GM21576 (cell line): ENCODE results near the gene WDR87.
"Not testable (repeated sequence)": the region's sequence is repeated elsewhere in the genome, so short reads cannot be mapped to it uniquely, and the experiment has no call there.

Experiments
- ATAC-seq: cut with Tn5 transposase; IDR thresholded peaks from one replicate; pipeline ENCODE4 v1.9.1; 2021; ENCODE audit warnings: mild to moderate bottlenecking, moderate library complexity; ENCODE audit not compliant: unreplicated experiment

WDR87 gene

GRCh38 chr19:37893845-37894575 is 12.4 kb downstream of the WDR87 start:
- no peak for ATAC-seq

GRCh38 chr19:37886571-37886970 is 19.8 kb downstream of the WDR87 start:
- ATAC-seq = no peak

GRCh38 chr19:37885392-37885791 is 21.0 kb downstream of the WDR87 start:
- ATAC-seq = no peak

GRCh38 chr19:37877147-37877546 is 29.2 kb downstream of the WDR87 start:
- ATAC-seq = no peak

GRCh38 chr19:37876032-37876431 is 30.4 kb downstream of the WDR87 start:
- no peak for ATAC-seq

GRCh38 chr19:37874784-37875183 is 31.6 kb downstream of the WDR87 start:
- no peak for ATAC-seq

- no peak for ATAC-seq
These were observed 34.0 kb downstream of the WDR87 start for GRCh38 chr19:37872383-37872782.

- ATAC-seq = no peak
These were observed 36.5 kb downstream of the WDR87 start for GRCh38 chr19:37869766-37870340.

- no peak for ATAC-seq
These were observed 38.6 kb downstream of the WDR87 start for GRCh38 chr19:37867831-37868230.

GRCh38 chr19:37865930-37866329 is 40.5 kb downstream of the WDR87 start:
- ATAC-seq = not testable (repeated sequence)

GRCh38 chr19:37864501-37864900 is 41.9 kb downstream of the WDR87 start:
- ATAC-seq = no peak

GRCh38 chr19:37855098-37855497 is 51.3 kb downstream of the WDR87 start:
- ATAC-seq = no peak

GRCh38 chr19:37845932-37846331 is 60.5 kb downstream of the WDR87 start:
- ATAC-seq = no peak
